Omental fat pad (tissue), 4 donors: Measurements from ENCODE around the gene CCDC82. TPM values are rescaled to one million over a fixed set of nuclear protein-coding genes. Genes with fewer than 3 reads are reported as not detected.

Source experiments
- ATAC-seq: fragments of 150-250 bp; one replicate; pipeline ENCODE4 v1.9.1; 2016; ENCODE audit warnings: mild to moderate bottlenecking, moderate library complexity; ENCODE audit not compliant: low FRiP score
- DNase-seq: peaks from one replicate; pipeline ENCODE4 v3.0.0-alpha.2; 2019; ENCODE audit warnings: low spot score
- total RNA-seq, 4 donors: library from RNA; depleted of rRNA; stranded (reverse); fragments of >200 nt; gene quantifications; one replicate each; pipeline ENCODE4 v1.1.0, GENCODE V29; 2016
- TF ChIP-seq, protein P1 (sequence below), 3 donors: fragments of 450-650 bp; IDR thresholded peaks; one replicate each; pipeline ENCODE4 v1.5.1; 2016 to 2017; ENCODE audit warnings: antibody characterized with exemption in 3 of 3, mild to moderate bottlenecking in 3 of 3, moderate library complexity in 2 of 3

Gene CCDC82
- total RNA-seq, 4 donors from 2014 or later = 16.0 to 34.4 (median 24.6) TPM

- ATAC-seq = no peak
- no peak for DNase-seq
- TF ChIP-seq, protein P1, sequence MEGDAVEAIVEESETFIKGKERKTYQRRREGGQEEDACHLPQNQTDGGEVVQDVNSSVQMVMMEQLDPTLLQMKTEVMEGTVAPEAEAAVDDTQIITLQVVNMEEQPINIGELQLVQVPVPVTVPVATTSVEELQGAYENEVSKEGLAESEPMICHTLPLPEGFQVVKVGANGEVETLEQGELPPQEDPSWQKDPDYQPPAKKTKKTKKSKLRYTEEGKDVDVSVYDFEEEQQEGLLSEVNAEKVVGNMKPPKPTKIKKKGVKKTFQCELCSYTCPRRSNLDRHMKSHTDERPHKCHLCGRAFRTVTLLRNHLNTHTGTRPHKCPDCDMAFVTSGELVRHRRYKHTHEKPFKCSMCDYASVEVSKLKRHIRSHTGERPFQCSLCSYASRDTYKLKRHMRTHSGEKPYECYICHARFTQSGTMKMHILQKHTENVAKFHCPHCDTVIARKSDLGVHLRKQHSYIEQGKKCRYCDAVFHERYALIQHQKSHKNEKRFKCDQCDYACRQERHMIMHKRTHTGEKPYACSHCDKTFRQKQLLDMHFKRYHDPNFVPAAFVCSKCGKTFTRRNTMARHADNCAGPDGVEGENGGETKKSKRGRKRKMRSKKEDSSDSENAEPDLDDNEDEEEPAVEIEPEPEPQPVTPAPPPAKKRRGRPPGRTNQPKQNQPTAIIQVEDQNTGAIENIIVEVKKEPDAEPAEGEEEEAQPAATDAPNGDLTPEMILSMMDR (IDR thresholded peaks at IDR 0.05) = no peak
These were observed 24.2 kb downstream of the CCDC82 start for GRCh38 chr11:96365493-96365892.

- TF ChIP-seq, protein P1 (IDR thresholded peaks at IDR 0.05) = no peak
- no peak for DNase-seq
- ATAC-seq = peak; percentile 68
These were observed 27.9 kb downstream of the CCDC82 start for GRCh38 chr11:96361778-96362177.

- TF ChIP-seq, protein P1 (IDR thresholded peaks at IDR 0.05) = no peak
- ATAC-seq = no peak
- DNase-seq = no peak
These were observed 31.4 kb downstream of the CCDC82 start for GRCh38 chr11:96358321-96358720.

GRCh38 chr11:96357794-96358193 lies 31.9 kb downstream of the CCDC82 start:
- DNase-seq (no peak), ATAC-seq (no peak)

DNA sequence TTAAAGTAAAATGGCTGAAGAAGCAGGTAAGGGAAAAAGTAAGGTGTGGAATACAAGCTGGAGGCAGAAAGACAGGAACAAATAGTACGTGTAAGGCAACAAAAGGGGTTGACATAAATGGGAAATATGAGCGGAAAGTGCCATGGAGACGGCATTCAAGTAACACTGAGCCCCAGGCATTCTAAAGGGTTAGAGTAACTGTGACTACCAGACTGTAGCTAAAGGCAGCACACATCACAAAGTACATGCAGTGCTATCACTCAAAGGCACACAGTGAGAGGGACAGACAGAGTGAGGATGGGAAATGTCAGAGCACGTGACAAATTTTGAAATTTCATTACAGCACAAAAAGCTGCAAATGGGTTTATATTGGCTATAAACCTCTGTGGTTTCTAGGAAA lies 32.9 kb downstream of the CCDC82 start:
- TF ChIP-seq, protein P1 (IDR thresholded peaks at IDR 0.05) = no peak
- ATAC-seq (no peak), DNase-seq (no peak)

More at GRCh38 chr11:96357794-96358193, 31.9 kb downstream of the CCDC82 start:
- TF ChIP-seq, protein P1 (IDR thresholded peaks at IDR 0.05) = no peak

GRCh38 chr11:96342961-96343711 lies 46.6 kb downstream of the CCDC82 start, which contains the start of gene MAML2:
Gene MAML2 (minus strand): TSS chr11:96343195. CDS start chr11:96341895, 1,300 bp downstream.
- peak; percentile 95 for ATAC-seq
- DNase-seq = peak; percentile 61
- TF ChIP-seq, protein P1 (IDR thresholded peaks at IDR 0.05) = peak in 1 of 3 donors; percentile 58
